Nephron (organoid): ENCODE results near the gene CDIP1.

Experiments
- H3K27ac Mint-ChIP-seq, 3 experiments: 2 replicates each; pipeline ENCODE4 v1.8.0; 2020; ENCODE audit warnings: mixed read lengths in 3 of 3, mild to moderate bottlenecking in 2 of 3, moderate library complexity in 1 of 3
- H3K27me3 Mint-ChIP-seq: 2 replicates; pipeline ENCODE4 v1.8.0; 2021; ENCODE audit warnings: low read depth, mild to moderate bottlenecking, moderate library complexity, mixed read lengths
- H3K36me3 Mint-ChIP-seq: 2 replicates; pipeline ENCODE4 v1.8.0; 2020; ENCODE audit warnings: low read depth, mixed read lengths
- H3K4me1 Mint-ChIP-seq: 2 replicates; pipeline ENCODE4 v1.8.0; 2020; ENCODE audit warnings: mixed read lengths
- H3K4me3 Mint-ChIP-seq, 3 experiments: 2 replicates each; pipeline ENCODE4 v1.8.0; 2020; ENCODE audit warnings: mild to moderate bottlenecking in 3 of 3, mixed read lengths in 3 of 3, moderate library complexity in 2 of 3
- H3K9me3 Mint-ChIP-seq: 2 replicates; pipeline ENCODE4 v1.8.0; 2020; ENCODE audit warnings: mixed read lengths
- CTCF ChIP-seq, 3 experiments: fragments of 200-600 bp; sonication (generic); IDR thresholded peaks; one replicate each; pipeline ENCODE4 v1.5.0; 2021; ENCODE audit warnings: antibody characterized with exemption in 3 of 3; ENCODE audit not compliant: unreplicated experiment in 3 of 3

CDIP1 gene

GRCh38 chr16:4499196-4499555 lies 39.4 kb downstream of the CDIP1 start:
- no peak for TF ChIP-seq CTCF (IDR thresholded peaks at IDR 0.05; ENCODE audit: unreplicated experiment in 3 of 3)
- peaks cover 23% of the 10 kb centered on the region for H3K4me1 Mint-ChIP-seq
- H3K27me3 Mint-ChIP-seq: no peaks in the 10 kb centered on the region
- no peak overlapping the region for H3K4me3 Mint-ChIP-seq
- H3K9me3 Mint-ChIP-seq: no peaks in the 10 kb centered on the region
- H3K36me3 Mint-ChIP-seq: no peaks in the 10 kb centered on the region
- H3K27ac Mint-ChIP-seq: no peak overlapping the region

GRCh38 chr16:4498546-4499195 lies 39.9 kb downstream of the CDIP1 start:
- Mint-ChIP-seq H3K36me3 (no peaks in the 10 kb centered on the region), H3K4me1 (peaks cover 23% of the 10 kb centered on the region)

GRCh38 chr16:4496305-4496704 lies 42.3 kb downstream of the CDIP1 start:
- H3K4me1 Mint-ChIP-seq: peaks cover 22% of the 10 kb centered on the region
- no peak overlapping the region for H3K27ac Mint-ChIP-seq
- H3K27me3 Mint-ChIP-seq: no peaks in the 10 kb centered on the region

More at GRCh38 chr16:4498546-4499195, 39.9 kb downstream of the CDIP1 start:
- TF ChIP-seq CTCF (IDR thresholded peaks at IDR 0.05; ENCODE audit: unreplicated experiment in 3 of 3): no peak
- Mint-ChIP-seq H3K27ac (peak overlapping the region; percentile 13 to 67 (median 31)), H3K9me3 (no peaks in the 10 kb centered on the region), H3K4me3 (no peak overlapping the region), H3K27me3 (no peaks in the 10 kb centered on the region)

GRCh38 chr16:4495766-4496165 lies 42.8 kb downstream of the CDIP1 start:
- Mint-ChIP-seq H3K27me3 (no peaks in the 10 kb centered on the region), H3K9me3 (no peaks in the 10 kb centered on the region), H3K4me3 (no peak overlapping the region), H3K36me3 (no peaks in the 10 kb centered on the region), H3K4me1 (peaks cover 16% of the 10 kb centered on the region), H3K27ac (no peak overlapping the region)
- no peak for TF ChIP-seq CTCF (IDR thresholded peaks at IDR 0.05; ENCODE audit: unreplicated experiment in 3 of 3)

More at GRCh38 chr16:4496305-4496704, 42.3 kb downstream of the CDIP1 start:
- Mint-ChIP-seq H3K4me3 (no peak overlapping the region), H3K36me3 (no peaks in the 10 kb centered on the region), H3K9me3 (no peaks in the 10 kb centered on the region)
- TF ChIP-seq CTCF (IDR thresholded peaks at IDR 0.05; ENCODE audit: unreplicated experiment in 3 of 3): no peak

- TF ChIP-seq CTCF (IDR thresholded peaks at IDR 0.05; ENCODE audit: unreplicated experiment in 3 of 3): no peak
- Mint-ChIP-seq H3K27me3 (no peaks in the 10 kb centered on the region), H3K27ac (no peak overlapping the region), H3K4me3 (no peak overlapping the region), H3K9me3 (no peaks in the 10 kb centered on the region), H3K4me1 (peaks cover 10% of the 10 kb centered on the region), H3K36me3 (no peaks in the 10 kb centered on the region)
Measured at GRCh38 chr16:4494746-4495490, 43.7 kb downstream of the CDIP1 start.
